Peyer's patch (tissue), 4 donors: ENCODE results near the gene CYP4F11.

Source experiments
- CTCF ChIP-seq, 6 experiments: fragments of 450-650 bp in 4 of 6; fragments of 200-600 bp in 2 of 6; sonication (generic) in 1 of 6; IDR thresholded peaks; one replicate each; pipeline ENCODE4 v1.5.1; 2017 to 2019; ENCODE audit warnings: antibody characterized with exemption in 6 of 6, mild to moderate bottlenecking in 3 of 6, moderate library complexity in 1 of 6
- POLR2A ChIP-seq, 2 donors: fragments of 450-650 bp; IDR thresholded peaks; one replicate each; pipeline ENCODE4 v1.5.1; 2017; ENCODE audit warnings: antibody characterized with exemption in 2 of 2, mild to moderate bottlenecking in 2 of 2, moderate library complexity in 2 of 2

GRCh38 chr19:15869873-15870272 is 64.5 kb downstream of the CYP4F11 start:
- TF ChIP-seq CTCF (IDR thresholded peaks at IDR 0.05) (no peak), POLR2A (IDR thresholded peaks at IDR 0.05) (no peak)
